HUES64 (cell line): Measurements from ENCODE around the gene CABP5. TPM values are rescaled to one million over a fixed set of nuclear protein-coding genes. Genes with fewer than 3 reads are reported as not detected.
"Not testable (repeated sequence)": the region's sequence is repeated elsewhere in the genome, so short reads cannot be mapped to it uniquely, and the experiment has no call there.

ENCODE experiments used
- H3K27ac ChIP-seq: 2 replicates; pipeline ENCODE4 v1.7.0; 2013; ENCODE audit warnings: low read depth, low read length, inconsistent platforms
- H3K27me3 ChIP-seq: 2 replicates; pipeline ENCODE4 v1.6.1; 2013; ENCODE audit warnings: mild to moderate bottlenecking, low read length; ENCODE audit not compliant: insufficient read depth
- H3K36me3 ChIP-seq: 2 replicates; pipeline ENCODE4 v1.6.1; 2013; ENCODE audit warnings: mild to moderate bottlenecking, low read length; ENCODE audit not compliant: insufficient read depth
- H3K4me1 ChIP-seq: 2 replicates; pipeline ENCODE4 v1.6.1; 2013; ENCODE audit warnings: mild to moderate bottlenecking, low read length, moderate library complexity; ENCODE audit not compliant: insufficient read depth
- H3K4me3 ChIP-seq: 2 replicates; pipeline ENCODE4 v1.5.1; 2013; ENCODE audit warnings: mild to moderate bottlenecking, low read length, moderate library complexity
- H3K9ac ChIP-seq: 2 replicates; pipeline ENCODE4 v1.6.1; 2013; ENCODE audit warnings: mild to moderate bottlenecking, low read depth, low read length
- H3K9me3 ChIP-seq: 2 replicates; pipeline ENCODE4 v1.6.1; 2013; ENCODE audit warnings: low read depth, low read length; ENCODE audit not compliant: insufficient read depth
- WGBS: fragments of 150-250, 120-280 bp; methylation state at CpG from one replicate; pipeline ENCODE4 v1.1.7; 2013; ENCODE audit warnings: missing lambda C conversion rate; 5-methylcytosine and 5-hydroxymethylcytosine counted together
- polyA plus RNA-seq, 2 experiments: library from polyadenylated mRNA; stranded (reverse); fragments of 50-300 nt; gene quantifications; one replicate each; pipeline ENCODE4 v1.2.3, GENCODE V29; 2013

CABP5 gene
- not detected for polyA plus RNA-seq (2013, experiment 1 of 2)
- not detected for polyA plus RNA-seq (2013, experiment 2 of 2)

DNA sequence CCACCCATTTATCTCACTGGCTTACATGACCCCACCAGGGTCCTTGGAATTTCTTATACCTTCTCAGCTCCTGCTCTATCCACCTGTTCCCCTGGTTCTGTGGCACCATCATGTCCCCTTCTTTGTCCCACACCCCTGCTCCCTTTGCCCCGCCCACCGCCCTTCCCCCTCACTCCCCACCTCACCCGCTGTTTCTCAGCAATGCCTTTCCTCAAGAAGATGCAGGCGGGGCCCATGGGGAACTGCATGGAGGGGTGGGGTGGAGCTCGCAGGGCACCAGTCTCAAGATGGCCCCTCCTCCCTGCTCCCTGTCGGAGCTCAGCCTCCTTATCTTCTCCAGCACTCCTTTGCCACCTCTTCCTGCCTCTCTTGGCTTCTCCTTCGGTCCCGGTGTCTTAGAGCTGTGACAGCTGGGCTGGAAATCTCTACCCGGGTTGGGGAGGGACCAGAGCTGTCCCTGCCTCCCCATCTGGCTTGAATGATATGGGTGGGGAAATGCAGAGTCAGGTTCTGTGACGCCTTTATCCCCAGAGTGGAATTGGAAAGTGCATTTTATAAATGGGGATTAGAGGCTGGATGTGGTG lies at the start of gene CABP5:
Gene CABP5 (minus strand): TSS at position 405 of the 584 bp plus-strand sequence. CDS start 157 bp downstream, at position 248.
- H3K36me3 ChIP-seq = no peaks in the 10 kb centered on the region
- no peak within 1 kb of the TSS for H3K27ac ChIP-seq
- peaks cover 3% of the 10 kb centered on the region; the same call in 1 of the 2 replicates for H3K9me3 ChIP-seq
- no peak within 1 kb of the TSS for H3K4me3 ChIP-seq
- 74% methylated on average over 9 of the region's 10 CpGs for WGBS
- H3K4me1 ChIP-seq = no peaks in the 10 kb centered on the region
- no peaks in the 10 kb centered on the region for H3K27me3 ChIP-seq
- no peak within 1 kb of the TSS for H3K9ac ChIP-seq

DNA sequence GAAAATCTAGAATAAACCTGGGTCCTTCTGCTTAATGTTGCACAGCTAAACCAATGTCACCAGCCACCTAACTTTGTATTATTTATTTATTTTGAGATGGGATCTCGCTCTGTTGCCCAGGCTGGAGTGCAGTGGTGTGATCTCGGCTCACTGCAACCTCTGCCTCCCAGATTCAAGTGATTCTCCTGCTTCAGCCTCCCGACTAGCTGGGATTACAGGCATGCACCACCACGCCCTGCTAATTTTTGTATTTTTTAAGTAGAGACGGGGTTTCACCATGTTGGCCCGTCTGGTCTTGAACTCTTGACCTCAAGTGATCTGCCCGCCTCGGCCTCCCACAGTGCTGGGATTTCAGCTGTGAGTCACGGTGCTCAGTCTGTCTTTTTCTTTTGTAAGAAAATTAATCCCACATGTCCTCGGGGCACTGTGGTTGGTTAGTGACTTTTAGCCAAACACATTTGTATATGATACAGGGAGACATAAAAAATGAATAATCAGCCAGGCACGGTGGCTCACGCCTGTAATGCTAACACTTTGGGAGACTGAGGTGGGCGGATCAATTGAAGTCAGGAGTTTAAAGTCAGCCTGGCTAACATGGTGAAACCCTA lies 47.3 kb upstream of the CABP5 start:
- H3K27ac ChIP-seq, H3K4me3 ChIP-seq, H3K4me1 ChIP-seq, H3K9ac ChIP-seq, H3K9me3 ChIP-seq, H3K27me3 ChIP-seq, H3K36me3 ChIP-seq: not testable (repeated sequence)
- WGBS = 85% methylated on average over 13 of the region's 13 CpGs

- no peaks in the 10 kb centered on the region for H3K36me3 ChIP-seq
- H3K27ac ChIP-seq = no peak overlapping the region
- H3K9me3 ChIP-seq = peaks cover 8% of the 10 kb centered on the region; the same call in 1 of the 2 replicates
- H3K9ac ChIP-seq = no peak overlapping the region
- no peaks in the 10 kb centered on the region for H3K4me1 ChIP-seq
- H3K4me3 ChIP-seq = no peak overlapping the region
- 88% methylated on average over 5 of the region's 5 CpGs for WGBS
- H3K27me3 ChIP-seq = no peaks in the 10 kb centered on the region
These were observed 46.5 kb upstream of the CABP5 start for GRCh38 chr19:48090281-48090802.

DNA sequence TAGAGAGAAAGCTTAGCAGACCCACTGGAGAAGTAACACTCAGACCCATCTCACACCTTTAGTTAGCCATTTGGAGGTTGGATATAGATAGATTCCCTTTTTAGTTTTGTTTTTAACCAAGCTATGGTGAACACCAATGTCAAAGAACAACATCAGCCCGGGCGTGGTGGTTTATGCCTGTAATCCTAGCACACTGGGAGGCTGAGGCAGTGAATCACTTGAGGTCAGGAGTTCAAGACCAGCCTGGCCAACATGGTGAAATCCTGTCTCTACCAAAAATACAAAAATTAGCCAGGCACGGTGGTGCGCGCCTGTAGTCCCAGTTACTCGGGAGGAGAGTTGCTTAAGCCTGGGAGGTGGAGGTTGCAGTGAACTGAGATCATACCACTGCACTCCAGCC lies 45.1 kb upstream of the CABP5 start:
- H3K4me1 ChIP-seq, H3K27ac ChIP-seq, H3K9ac ChIP-seq, H3K27me3 ChIP-seq, H3K36me3 ChIP-seq, H3K4me3 ChIP-seq: not testable (repeated sequence)
- 91% methylated on average over 6 of the region's 6 CpGs for WGBS
- H3K9me3 ChIP-seq = peaks cover 11% of the 10 kb centered on the region; the same call in 1 of the 2 replicates

GRCh38 chr19:48085904-48086864 lies 42.3 kb upstream of the CABP5 start:
- 82% methylated on average over 7 of the region's 7 CpGs for WGBS
- H3K9ac ChIP-seq = no peak overlapping the region

GRCh38 chr19:48085076-48085475 lies 41.2 kb upstream of the CABP5 start:
- Histone ChIP-seq H3K9ac (no peak overlapping the region), H3K36me3 (no peaks in the 10 kb centered on the region), H3K27me3 (no peaks in the 10 kb centered on the region), H3K4me3 (no peak overlapping the region), H3K4me1 (no peaks in the 10 kb centered on the region), H3K9me3 (peaks cover 8% of the 10 kb centered on the region; the same call in 1 of the 2 replicates), H3K27ac (no peak overlapping the region)
- 77% methylated on average over 3 of the region's 3 CpGs for WGBS

More at GRCh38 chr19:48085904-48086864, 42.3 kb upstream of the CABP5 start:
- H3K4me1 ChIP-seq = no peaks in the 10 kb centered on the region
- H3K4me3 ChIP-seq = no peak overlapping the region
- H3K9me3 ChIP-seq = peaks cover 11% of the 10 kb centered on the region; the same call in 1 of the 2 replicates
- H3K27ac ChIP-seq = no peak overlapping the region
- H3K36me3 ChIP-seq = no peaks in the 10 kb centered on the region
- H3K27me3 ChIP-seq = no peaks in the 10 kb centered on the region

GRCh38 chr19:48081106-48081505 lies 37.2 kb upstream of the CABP5 start:
- Histone ChIP-seq H3K27ac (no peak overlapping the region), H3K9me3 (peaks cover 5% of the 10 kb centered on the region; the same call in 1 of the 2 replicates), H3K4me3 (no peak overlapping the region), H3K9ac (no peak overlapping the region), H3K4me1 (no peaks in the 10 kb centered on the region), H3K36me3 (no peaks in the 10 kb centered on the region), H3K27me3 (no peaks in the 10 kb centered on the region)
- 84% methylated on average over 4 of the region's 5 CpGs for WGBS

GRCh38 chr19:48070177-48070769 lies 26.4 kb upstream of the CABP5 start:
- 86% methylated on average over 3 of the region's 3 CpGs for WGBS
- H3K27ac ChIP-seq, H3K9me3 ChIP-seq, H3K9ac ChIP-seq, H3K27me3 ChIP-seq, H3K36me3 ChIP-seq, H3K4me1 ChIP-seq, H3K4me3 ChIP-seq: not testable (repeated sequence)

DNA sequence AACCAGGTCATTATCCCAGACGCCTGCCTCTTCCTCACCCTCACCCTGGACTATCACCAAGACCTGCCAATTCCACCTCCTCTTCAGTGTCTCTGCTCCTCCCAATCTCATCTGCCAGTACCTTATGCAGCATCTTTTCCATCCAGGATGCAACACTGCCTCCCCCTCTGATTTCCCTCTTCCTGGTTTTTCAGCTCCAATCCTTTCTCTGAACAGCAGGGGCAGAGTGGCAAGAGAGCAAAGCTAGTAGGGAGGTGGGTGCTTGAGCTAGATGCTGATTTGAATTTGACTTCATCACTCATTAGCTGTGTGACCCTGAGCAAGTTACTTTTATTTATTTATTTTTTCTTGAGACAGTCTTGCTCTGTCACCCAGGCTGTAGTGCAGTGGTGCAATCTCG lies 25.6 kb upstream of the CABP5 start:
- H3K4me1 ChIP-seq = no peaks in the 10 kb centered on the region
- H3K9ac ChIP-seq = no peak overlapping the region
- no peaks in the 10 kb centered on the region for H3K27me3 ChIP-seq
- WGBS = 73% methylated on average over 2 of the region's 2 CpGs
- H3K9me3 ChIP-seq = 0 out of 2 replicates have a peak, but pooled peaks cover 3% of the 10 kb centered on the region
- no peaks in the 10 kb centered on the region for H3K36me3 ChIP-seq
- no peak overlapping the region for H3K27ac ChIP-seq
- no peak overlapping the region for H3K4me3 ChIP-seq

DNA sequence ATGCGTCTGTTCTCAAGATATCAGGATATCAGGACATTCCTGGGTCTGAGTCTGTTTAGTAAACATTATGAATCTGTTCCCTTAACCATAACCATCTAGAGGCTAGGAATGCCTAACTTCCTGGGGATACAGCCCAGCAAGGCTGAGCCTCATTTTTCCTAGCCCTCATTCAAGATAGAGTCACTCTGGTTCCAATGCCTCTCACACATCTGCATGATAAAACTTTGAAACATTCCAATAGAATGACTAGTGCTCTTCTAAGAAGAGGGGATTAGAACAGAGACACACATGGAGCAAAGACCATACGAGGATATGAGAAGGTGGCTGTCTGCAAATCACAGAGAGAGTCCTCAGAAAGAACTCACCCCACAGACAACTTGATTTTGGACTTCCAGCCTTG lies 20.6 kb upstream of the CABP5 start:
- Histone ChIP-seq H3K4me3 (no peak overlapping the region), H3K36me3 (no peaks in the 10 kb centered on the region), H3K27me3 (no peaks in the 10 kb centered on the region), H3K4me1 (no peaks in the 10 kb centered on the region), H3K27ac (peak overlapping the region; percentile 73; the same call in 1 of the 2 replicates), H3K9me3 (0 out of 2 replicates have a peak, but pooled peaks cover 3% of the 10 kb centered on the region), H3K9ac (no peak overlapping the region; the same call in 1 of the 2 replicates)
- 75% methylated on average over 1 of the region's 2 CpGs for WGBS
